ENCODE measurements around the gene ENPP3. TPM values are rescaled to one million over a fixed set of nuclear protein-coding genes. Genes with fewer than 3 reads are reported as not detected.

Gene ENPP3
- total and polyA plus RNA-seq, 2 experiments from 2014 or later: 0.98 to 2.7 TPM

DNA sequence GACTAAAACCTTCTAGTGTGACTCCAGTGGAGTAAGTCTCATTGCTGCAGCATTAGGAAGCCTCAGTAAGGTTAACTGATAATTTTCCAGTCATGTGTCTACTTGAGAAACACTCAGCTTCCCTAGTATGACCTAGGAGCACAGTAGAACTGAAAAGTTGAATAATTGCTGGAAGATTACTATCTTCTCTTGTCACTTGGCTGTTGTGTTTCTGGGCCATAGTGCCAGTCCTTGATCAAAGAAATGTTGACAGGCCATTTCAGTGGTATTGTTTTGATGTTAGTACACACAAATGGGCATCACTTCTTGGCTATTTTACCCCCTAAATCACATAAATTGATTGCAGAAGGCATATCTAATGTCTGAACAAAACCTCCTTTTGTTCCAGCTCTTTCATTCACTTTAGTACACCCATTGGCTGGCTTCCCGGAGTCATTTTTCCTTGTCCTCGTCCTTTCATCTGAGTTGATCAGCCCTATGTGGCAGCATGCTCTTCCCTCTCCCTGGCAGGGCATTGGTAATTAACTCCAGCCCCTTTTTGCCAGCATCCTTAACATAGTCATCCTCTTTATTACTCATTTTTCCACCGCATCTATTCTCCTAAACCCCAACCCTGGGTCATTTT is 6.0 kb downstream of the ENPP3 start:
- WGBS (ENCODE audit: low lambda C conversion rate, missing lambda C conversion rate): 91% methylated on average over 3 of the region's 3 CpGs
- Histone ChIP-seq H3K79me2 (no peaks in the 10 kb centered on the region), H4K20me1 (ENCODE audit: insufficient read depth, poor library complexity, severe bottlenecking) (no peaks in the 10 kb centered on the region), H3K9me3 (ENCODE audit: low read depth) (no peaks in the 10 kb centered on the region), H3K27me3 (no peaks in the 10 kb centered on the region), H3K36me3 (replicated peaks; ENCODE audit: insufficient read depth, low read depth) (no peaks in the 10 kb centered on the region), H3K27ac (no peak overlapping the region), H3K4me2 (no peak overlapping the region), H3K4me1 (ENCODE audit: insufficient read depth) (no peaks in the 10 kb centered on the region), H3K4me3 (no peak overlapping the region), H3K9me2 (replicated peaks; ENCODE audit: insufficient read depth) (no peaks in the 10 kb centered on the region), H2AFZ (no peak overlapping the region)
- no peak for TF ChIP-seq EZH2 (IDR thresholded peaks at IDR 0.05; ENCODE audit: borderline replicate concordance)
- TF ChIP-seq, protein P1, sequence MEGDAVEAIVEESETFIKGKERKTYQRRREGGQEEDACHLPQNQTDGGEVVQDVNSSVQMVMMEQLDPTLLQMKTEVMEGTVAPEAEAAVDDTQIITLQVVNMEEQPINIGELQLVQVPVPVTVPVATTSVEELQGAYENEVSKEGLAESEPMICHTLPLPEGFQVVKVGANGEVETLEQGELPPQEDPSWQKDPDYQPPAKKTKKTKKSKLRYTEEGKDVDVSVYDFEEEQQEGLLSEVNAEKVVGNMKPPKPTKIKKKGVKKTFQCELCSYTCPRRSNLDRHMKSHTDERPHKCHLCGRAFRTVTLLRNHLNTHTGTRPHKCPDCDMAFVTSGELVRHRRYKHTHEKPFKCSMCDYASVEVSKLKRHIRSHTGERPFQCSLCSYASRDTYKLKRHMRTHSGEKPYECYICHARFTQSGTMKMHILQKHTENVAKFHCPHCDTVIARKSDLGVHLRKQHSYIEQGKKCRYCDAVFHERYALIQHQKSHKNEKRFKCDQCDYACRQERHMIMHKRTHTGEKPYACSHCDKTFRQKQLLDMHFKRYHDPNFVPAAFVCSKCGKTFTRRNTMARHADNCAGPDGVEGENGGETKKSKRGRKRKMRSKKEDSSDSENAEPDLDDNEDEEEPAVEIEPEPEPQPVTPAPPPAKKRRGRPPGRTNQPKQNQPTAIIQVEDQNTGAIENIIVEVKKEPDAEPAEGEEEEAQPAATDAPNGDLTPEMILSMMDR (IDR thresholded peaks at IDR 0.05; ENCODE audit: poor library complexity): no peak
- DNase-seq (ENCODE audit: low spot score): no peak

GRCh38 chr6:131643855-131644460 is 6.9 kb downstream of the ENPP3 start:
- no peaks in the 10 kb centered on the region for H3K9me3 ChIP-seq (ENCODE audit: low read depth)
- no peaks in the 10 kb centered on the region for H3K27me3 ChIP-seq
- no peak for DNase-seq (ENCODE audit: low spot score)
- no peak overlapping the region for H3K4me3 ChIP-seq
- 81% methylated on average over 2 of the region's 2 CpGs for WGBS (ENCODE audit: low lambda C conversion rate, missing lambda C conversion rate)
- TF ChIP-seq EZH2 (IDR thresholded peaks at IDR 0.05; ENCODE audit: borderline replicate concordance) (no peak), EZH2phosphoT487 (IDR thresholded peaks at IDR 0.05; ENCODE audit: low read depth, severe bottlenecking, unreplicated experiment) (no peak)
- TF ChIP-seq, protein P1 (IDR thresholded peaks at IDR 0.05; ENCODE audit: poor library complexity): no peak
- no peaks in the 10 kb centered on the region for H3K4me1 ChIP-seq (ENCODE audit: insufficient read depth)
- H3K79me2 ChIP-seq: no peaks in the 10 kb centered on the region
- H3K36me3 ChIP-seq (replicated peaks; ENCODE audit: insufficient read depth, low read depth): no peaks in the 10 kb centered on the region
- no peak overlapping the region for H3K4me2 ChIP-seq
- no peaks in the 10 kb centered on the region for H3K9me2 ChIP-seq (replicated peaks; ENCODE audit: insufficient read depth)
- H2AFZ ChIP-seq: no peak overlapping the region
- H4K20me1 ChIP-seq (ENCODE audit: insufficient read depth, poor library complexity, severe bottlenecking): no peaks in the 10 kb centered on the region
- H3K27ac ChIP-seq: no peak overlapping the region

DNA sequence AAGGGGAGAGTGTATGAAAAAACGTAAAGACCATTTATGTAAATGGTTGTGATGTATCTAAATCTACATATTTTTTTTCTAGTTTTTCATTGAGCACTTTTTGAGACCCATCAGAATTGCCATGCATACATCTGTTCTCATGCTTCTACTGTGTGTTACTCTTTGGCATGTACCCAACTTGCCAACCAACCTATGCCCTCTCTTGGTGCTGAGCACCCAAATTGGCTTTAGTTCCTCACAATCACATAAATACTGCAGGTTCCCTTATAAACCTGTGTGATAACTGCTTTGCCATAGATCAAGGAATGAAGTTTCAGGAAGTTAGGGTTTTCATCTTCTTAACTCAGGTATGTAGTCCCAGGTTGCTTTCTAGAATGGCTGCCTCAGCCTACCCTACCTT is 7.8 kb downstream of the ENPP3 start:
- no peaks in the 10 kb centered on the region for H3K9me3 ChIP-seq (ENCODE audit: low read depth)
- H3K9me2 ChIP-seq (replicated peaks; ENCODE audit: insufficient read depth): no peaks in the 10 kb centered on the region
- H3K4me2 ChIP-seq: no peak overlapping the region
- H3K27ac ChIP-seq: no peak overlapping the region
- WGBS (ENCODE audit: low lambda C conversion rate, missing lambda C conversion rate): 87% methylated on average over 1 of the region's 1 CpG
- no peak overlapping the region for H2AFZ ChIP-seq
- H3K4me1 ChIP-seq (ENCODE audit: insufficient read depth): no peaks in the 10 kb centered on the region
- H4K20me1 ChIP-seq (ENCODE audit: insufficient read depth, poor library complexity, severe bottlenecking): no peaks in the 10 kb centered on the region
- TF ChIP-seq EZH2 (IDR thresholded peaks at IDR 0.05; ENCODE audit: borderline replicate concordance) (no peak), EZH2phosphoT487 (IDR thresholded peaks at IDR 0.05; ENCODE audit: low read depth, severe bottlenecking, unreplicated experiment) (no peak)
- TF ChIP-seq, protein P1 (IDR thresholded peaks at IDR 0.05; ENCODE audit: poor library complexity): no peak
- DNase-seq (ENCODE audit: low spot score): no peak
- H3K36me3 ChIP-seq (replicated peaks; ENCODE audit: insufficient read depth, low read depth): no peaks in the 10 kb centered on the region
- no peaks in the 10 kb centered on the region for H3K27me3 ChIP-seq
- no peaks in the 10 kb centered on the region for H3K79me2 ChIP-seq
- H3K4me3 ChIP-seq: no peak overlapping the region

All from hepatocyte (in vitro differentiated cells).